ENCODE measurements around the gene FAM50B.

- TF ChIP-seq CTCF (IDR thresholded peaks at IDR 0.05; ENCODE audit: insufficient read depth, low read length, poor library complexity, severe bottlenecking) (no peak), EZH2phosphoT487 (conservative IDR thresholded peaks at IDR 0.05; ENCODE audit: low read length) (no peak)
Observed at GRCh38 chr6:3831761-3832530, 17.2 kb upstream of the FAM50B start.

Data from SU-DHL-6 (cell line).